Measurements from ENCODE around the gene KIF11. TPM values are rescaled to one million over a fixed set of nuclear protein-coding genes. Genes with fewer than 3 reads are reported as not detected.

Gene KIF11
- total and polyA plus RNA-seq, 2 of the 4 experiments (the other 2 are of a cell fraction), result 8.8 to 18.3 TPM

DNA sequence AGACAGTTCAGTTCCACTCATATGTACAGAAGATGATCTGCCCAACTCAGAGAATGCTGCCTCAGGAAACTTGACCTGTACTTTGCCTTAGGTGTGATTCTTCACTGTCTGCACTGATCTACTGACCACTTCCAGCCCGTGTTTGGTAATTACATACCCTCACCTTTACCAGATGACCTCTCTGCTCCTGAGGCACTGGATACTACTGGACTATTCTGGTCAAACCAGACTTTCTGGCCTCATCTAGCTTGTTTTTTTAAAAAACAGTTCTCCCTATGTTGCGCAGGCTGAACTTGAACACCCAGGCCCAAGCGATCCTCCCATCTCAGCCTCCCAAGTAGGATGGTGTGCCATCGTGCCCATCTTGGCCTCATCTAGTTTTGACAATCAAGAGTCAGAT, 45.3 kb upstream of the KIF11 start:
- Histone ChIP-seq H3K9me1 (ENCODE audit: insufficient read depth, low read length) (peaks cover 4% of the 10 kb centered on the region; the same call in 1 of the 2 replicates), H3K4ac (ENCODE audit: low read depth, low read length) (no peak overlapping the region), H4K91ac (ENCODE audit: insufficient read depth, low read depth, low read length) (no peak overlapping the region), H3K23ac (ENCODE audit: low read depth, low read length) (no peak overlapping the region), H2AK9ac (replicated peaks; ENCODE audit: low read depth, low read length, poor library complexity) (no peak overlapping the region), H3K56ac (ENCODE audit: extremely low read depth, insufficient read depth, low read length) (no peak overlapping the region), H3K27ac (ENCODE audit: insufficient read depth, low read length) (no peak overlapping the region), H2AFZ (replicated peaks; ENCODE audit: low read length, poor library complexity) (no peak overlapping the region), H4K5ac (ENCODE audit: low read depth, low read length) (no peak overlapping the region), H3K4me2 (ENCODE audit: low read depth, low read length) (no peak overlapping the region), H2BK5ac (ENCODE audit: low read depth, low read length, poor library complexity, severe bottlenecking) (no peak overlapping the region), H3K79me1 (ENCODE audit: low read depth in 1 of 2, low read length in 2 of 2) (peaks cover 10 to 50% of the 10 kb centered on the region in 2 experiments), H3K18ac (ENCODE audit: low read depth, low read length) (no peak overlapping the region), H4K8ac (ENCODE audit: low read depth in 2 of 2, low read length in 2 of 2) (no peak overlapping the region), H3K36me3 (ENCODE audit: control insufficient read depth, insufficient read depth, low read length) (peaks cover 3% of the 10 kb centered on the region; the same call in 1 of the 2 replicates), H2AK5ac (ENCODE audit: low read depth, low read length) (no peak overlapping the region), H3K27me3 (ENCODE audit: control insufficient read depth, insufficient read depth, low read length) (no peaks in the 10 kb centered on the region), H2BK120ac (ENCODE audit: low read depth, low read length) (no peak overlapping the region), H3K9me3 (ENCODE audit: control insufficient read depth, insufficient read depth, low read length) (no peaks in the 10 kb centered on the region), H3K4me1 (ENCODE audit: control insufficient read depth, insufficient read depth, low read length) (peaks cover 2% of the 10 kb centered on the region), H3K14ac (replicated peaks; ENCODE audit: low read depth, low read length) (no peak overlapping the region), H4K20me1 (ENCODE audit: insufficient read depth, low read length) (peaks cover 5% of the 10 kb centered on the region), H3K9ac (ENCODE audit: low read depth, low read length) (no peak overlapping the region), H2BK20ac (ENCODE audit: low read depth, low read length) (no peak overlapping the region), H3K4me3 (ENCODE audit: insufficient read depth, low read depth, low read length) (no peak overlapping the region), H2BK15ac (ENCODE audit: low read depth, low read length) (no peak overlapping the region)
- dilution Hi-C loops (cut with HindIII; ENCODE audit: low sequenced_read_pairs, unreplicated experiment), result no loop called here
- in situ Hi-C loops (cut with MboI; ENCODE audit: low sequenced_read_pairs), result no loop called here
- no peak for DNase-seq
- no TSS peak for BruUV-seq (replicated peaks)
- ChIA-PET CTCF (no interaction called here), POLR2A (ENCODE audit: unreplicated experiment) (no interaction called here)
- whole genome bisulfite sequencing, 2 experiments (ENCODE audit: extremely low coverage in 2 of 2, insufficient read length in 1 of 2), result 57% methylated on average over 2 of the region's 4 CpGs; no CpG with 5 or more reads in 1 of the 2 experiments
- TF ChIP-seq, protein P1, sequence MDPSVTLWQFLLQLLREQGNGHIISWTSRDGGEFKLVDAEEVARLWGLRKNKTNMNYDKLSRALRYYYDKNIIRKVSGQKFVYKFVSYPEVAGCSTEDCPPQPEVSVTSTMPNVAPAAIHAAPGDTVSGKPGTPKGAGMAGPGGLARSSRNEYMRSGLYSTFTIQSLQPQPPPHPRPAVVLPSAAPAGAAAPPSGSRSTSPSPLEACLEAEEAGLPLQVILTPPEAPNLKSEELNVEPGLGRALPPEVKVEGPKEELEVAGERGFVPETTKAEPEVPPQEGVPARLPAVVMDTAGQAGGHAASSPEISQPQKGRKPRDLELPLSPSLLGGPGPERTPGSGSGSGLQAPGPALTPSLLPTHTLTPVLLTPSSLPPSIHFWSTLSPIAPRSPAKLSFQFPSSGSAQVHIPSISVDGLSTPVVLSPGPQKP (IDR thresholded peaks at IDR 0.05; ENCODE audit: borderline replicate concordance, low read depth, low read length), result no peak
- no peak for TF ChIP-seq POLR2A (IDR thresholded peaks at IDR 0.05; ENCODE audit: low read depth, low read length)
- TF ChIP-seq, protein P2, sequence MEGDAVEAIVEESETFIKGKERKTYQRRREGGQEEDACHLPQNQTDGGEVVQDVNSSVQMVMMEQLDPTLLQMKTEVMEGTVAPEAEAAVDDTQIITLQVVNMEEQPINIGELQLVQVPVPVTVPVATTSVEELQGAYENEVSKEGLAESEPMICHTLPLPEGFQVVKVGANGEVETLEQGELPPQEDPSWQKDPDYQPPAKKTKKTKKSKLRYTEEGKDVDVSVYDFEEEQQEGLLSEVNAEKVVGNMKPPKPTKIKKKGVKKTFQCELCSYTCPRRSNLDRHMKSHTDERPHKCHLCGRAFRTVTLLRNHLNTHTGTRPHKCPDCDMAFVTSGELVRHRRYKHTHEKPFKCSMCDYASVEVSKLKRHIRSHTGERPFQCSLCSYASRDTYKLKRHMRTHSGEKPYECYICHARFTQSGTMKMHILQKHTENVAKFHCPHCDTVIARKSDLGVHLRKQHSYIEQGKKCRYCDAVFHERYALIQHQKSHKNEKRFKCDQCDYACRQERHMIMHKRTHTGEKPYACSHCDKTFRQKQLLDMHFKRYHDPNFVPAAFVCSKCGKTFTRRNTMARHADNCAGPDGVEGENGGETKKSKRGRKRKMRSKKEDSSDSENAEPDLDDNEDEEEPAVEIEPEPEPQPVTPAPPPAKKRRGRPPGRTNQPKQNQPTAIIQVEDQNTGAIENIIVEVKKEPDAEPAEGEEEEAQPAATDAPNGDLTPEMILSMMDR (conservative IDR thresholded peaks at IDR 0.05; ENCODE audit: low read depth, low read length), result no peak
- no peak for TF ChIP-seq RCOR1 (IDR thresholded peaks at IDR 0.05; ENCODE audit: insufficient replicate concordance, low read length)
- TF ChIP-seq CEBPB (IDR thresholded peaks at IDR 0.05; ENCODE audit: low read depth, low read length), result no peak
- TF ChIP-seq, protein P3, sequence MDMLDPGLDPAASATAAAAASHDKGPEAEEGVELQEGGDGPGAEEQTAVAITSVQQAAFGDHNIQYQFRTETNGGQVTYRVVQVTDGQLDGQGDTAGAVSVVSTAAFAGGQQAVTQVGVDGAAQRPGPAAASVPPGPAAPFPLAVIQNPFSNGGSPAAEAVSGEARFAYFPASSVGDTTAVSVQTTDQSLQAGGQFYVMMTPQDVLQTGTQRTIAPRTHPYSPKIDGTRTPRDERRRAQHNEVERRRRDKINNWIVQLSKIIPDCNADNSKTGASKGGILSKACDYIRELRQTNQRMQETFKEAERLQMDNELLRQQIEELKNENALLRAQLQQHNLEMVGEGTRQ (IDR thresholded peaks at IDR 0.05; ENCODE audit: low read depth, low read length), result no peak
- no peak for TF ChIP-seq BHLHE40 (IDR thresholded peaks at IDR 0.05; ENCODE audit: low read depth, low read length)
- TF ChIP-seq MAZ (IDR thresholded peaks at IDR 0.05; ENCODE audit: borderline replicate concordance, low read depth, low read length), result no peak
- ATAC-seq (ENCODE audit: low read depth), result no peak
- intact Hi-C loops (cut with micrococcal nuclease), result no loop called here
